CD4-positive, alpha-beta T cell treated with Interleukin-1 beta for 1 hour (primary cell): ENCODE data around the gene CHRM2.
"Not testable (repeated sequence)": the region's sequence is repeated elsewhere in the genome, so short reads cannot be mapped to it uniquely, and the experiment has no call there.

Experiments
- DNase-seq, 2 donors: peaks; one replicate each; pipeline ENCODE4 v3.0.0-alpha.2; 2020 to 2022

Gene CHRM2

DNA sequence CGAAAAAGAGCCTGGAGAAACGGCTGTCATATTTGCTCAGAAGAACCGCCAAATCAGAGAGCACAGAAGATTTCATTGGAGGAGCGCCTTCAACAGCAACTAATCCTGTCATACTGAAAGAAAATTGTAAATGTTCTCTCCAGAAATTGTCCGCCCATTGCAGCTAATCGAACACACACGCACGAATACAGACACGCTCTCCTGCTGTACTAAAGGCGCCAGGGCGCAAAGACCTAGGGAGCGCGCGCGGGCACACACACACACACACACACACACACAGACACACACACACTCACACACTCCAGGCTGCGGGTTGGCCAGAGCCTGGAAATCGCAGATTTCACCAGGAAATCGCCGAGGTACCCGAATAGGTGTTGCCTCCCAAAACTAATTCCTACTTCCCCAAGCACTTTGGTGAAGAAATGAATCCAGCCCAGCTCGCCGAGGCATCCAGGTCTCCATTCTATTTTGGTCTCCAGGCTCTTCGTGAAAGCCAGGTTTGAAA is at the start of gene CHRM2:
TSS of gene CHRM2 (plus strand) at position 157 of the 505 bp plus-strand sequence. CDS start 146,214 bp downstream, outside the sequence.
- DNase-seq = no peak

DNA sequence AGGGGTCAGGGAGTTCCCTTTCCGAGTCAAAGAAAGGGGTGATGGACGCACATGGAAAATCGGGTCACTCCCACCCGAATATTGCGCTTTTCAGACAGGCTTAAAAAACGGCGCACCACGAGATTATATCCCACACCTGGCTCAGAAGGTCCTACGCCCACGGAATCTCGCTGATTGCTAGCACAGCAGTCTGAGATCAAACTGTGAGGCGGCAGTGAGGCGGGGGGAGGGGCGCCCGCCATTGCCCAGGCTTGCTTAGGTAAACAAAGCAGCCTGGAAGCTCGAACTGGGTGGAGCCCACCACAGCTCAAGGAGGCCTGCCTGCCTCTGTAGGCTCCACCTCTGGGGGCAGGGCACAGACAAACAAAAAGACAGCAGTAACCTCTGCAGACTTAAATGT is 37.1 kb upstream of the CHRM2 start:
- not testable (repeated sequence) for DNase-seq

DNA sequence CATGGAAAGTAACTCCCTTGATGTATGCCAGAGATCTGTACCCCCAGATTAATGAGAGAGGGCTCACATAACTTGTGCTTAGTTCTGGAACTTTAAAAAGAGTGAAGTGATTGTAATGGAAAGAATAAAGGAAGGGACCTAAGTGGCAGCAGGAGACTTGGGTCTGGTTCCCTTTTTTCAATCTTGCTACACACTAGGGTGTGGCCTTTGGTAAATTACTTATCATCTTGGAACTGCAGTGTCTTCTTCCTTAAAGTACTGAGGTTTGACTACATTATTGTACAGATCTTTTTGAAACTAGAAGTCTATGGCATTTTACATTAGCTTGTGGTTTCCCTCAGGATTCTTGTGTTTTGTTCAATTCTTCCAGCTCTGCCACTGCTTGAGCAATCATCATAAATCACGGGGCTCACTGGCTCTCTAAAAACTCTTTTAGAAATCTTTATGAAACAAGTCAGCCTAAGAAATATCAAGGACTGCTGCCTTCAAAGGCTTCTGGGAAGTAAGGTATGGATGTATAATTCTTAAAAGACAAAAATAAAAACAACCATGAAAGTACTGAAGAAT is 22.5 kb upstream of the CHRM2 start:
- no peak for DNase-seq

DNA sequence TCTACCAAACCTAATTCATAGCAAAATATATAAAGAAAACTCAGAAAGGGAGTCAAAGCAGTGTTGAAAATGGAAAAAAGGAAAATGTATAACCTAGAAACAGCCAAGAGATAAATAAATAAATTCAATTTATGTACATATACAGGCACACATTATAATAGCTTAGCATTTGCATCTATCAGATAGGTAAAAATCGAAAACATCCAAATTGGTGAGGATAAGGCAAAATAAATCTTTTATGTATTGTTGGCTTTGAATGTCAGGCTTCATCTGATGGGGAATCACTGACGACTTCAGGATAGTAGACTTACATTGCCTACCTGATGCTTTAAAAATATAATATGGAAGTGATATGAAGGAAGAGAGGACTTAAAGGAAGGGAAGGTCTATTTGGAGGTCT is 20.6 kb upstream of the CHRM2 start:
- no peak for DNase-seq

DNA sequence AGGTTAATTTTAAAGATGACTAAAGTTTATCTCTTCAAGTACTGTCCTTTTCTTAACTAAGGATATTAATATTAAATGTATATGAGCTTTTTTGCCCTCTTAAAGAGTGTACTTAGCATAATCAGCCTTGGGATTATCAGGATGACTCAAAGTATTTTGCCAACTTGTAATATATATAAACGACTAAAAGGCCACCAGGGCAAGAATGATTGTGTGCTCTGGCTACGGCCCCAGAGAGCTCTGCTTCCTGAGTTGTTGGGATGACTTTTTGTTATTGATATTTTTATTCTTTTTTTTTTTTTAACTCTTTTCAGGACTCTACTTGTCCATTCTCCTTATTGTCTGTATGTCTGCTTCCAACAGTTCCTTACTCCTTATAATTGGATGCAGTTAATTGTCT is 14.8 kb upstream of the CHRM2 start:
- no peak for DNase-seq

DNA sequence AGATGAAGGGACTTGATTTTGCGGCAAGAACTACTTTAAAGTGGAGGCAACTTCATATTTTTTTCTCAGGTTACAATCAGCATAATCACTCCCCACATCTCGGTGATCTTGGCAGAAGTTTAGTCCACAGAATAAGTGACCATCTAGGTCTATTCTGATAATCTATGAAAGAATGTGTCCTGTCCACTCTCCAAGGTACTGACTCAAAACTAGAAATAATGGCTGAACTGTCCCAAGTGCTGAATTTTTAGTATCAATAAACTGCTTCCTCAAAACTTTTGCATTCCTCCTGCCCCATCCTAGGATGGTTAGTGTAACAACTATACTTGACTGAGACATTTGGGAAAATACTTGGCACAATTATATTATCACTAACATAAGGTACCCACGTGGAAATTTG is 10.9 kb upstream of the CHRM2 start:
- no peak for DNase-seq

DNA sequence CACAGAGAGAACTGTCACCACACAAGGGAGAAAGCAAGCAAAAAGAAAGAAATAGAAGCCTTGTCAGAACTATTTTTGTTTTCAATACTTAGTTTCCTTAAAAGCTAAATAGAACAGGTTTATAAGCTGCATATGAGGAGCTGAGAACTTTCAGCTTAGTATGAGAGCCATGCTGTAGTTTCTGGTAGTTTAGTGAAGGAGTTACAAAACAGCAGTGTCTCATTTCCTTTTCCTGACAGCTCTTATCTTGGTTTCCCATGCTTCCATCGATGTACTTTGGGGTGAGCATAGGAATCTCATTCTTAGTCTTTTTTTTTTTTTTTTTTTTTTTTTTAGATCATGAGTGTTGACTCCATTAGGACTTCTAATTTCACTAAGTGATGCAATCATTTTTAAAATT is 8.6 kb upstream of the CHRM2 start:
- no peak for DNase-seq

DNA sequence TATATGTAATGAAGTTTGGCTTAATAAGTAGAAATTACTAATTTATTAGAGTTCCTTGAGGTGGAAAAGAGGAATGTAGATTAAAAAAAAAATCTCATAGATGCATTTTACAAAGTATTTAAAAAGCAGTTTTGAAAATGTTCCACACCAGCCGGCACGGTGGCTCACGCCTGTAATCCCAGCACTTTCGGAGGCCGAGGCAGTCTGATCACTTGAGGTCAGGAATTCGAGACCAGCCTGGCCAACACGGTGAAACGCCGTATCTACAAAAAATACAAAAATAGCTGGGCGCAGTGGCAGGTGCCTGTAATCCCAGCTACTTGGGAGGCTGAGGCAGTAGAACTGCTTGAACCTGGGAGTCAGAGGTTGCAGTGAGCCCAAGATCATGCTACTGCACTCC is 3.2 kb upstream of the CHRM2 start:
- DNase-seq = no peak

DNA sequence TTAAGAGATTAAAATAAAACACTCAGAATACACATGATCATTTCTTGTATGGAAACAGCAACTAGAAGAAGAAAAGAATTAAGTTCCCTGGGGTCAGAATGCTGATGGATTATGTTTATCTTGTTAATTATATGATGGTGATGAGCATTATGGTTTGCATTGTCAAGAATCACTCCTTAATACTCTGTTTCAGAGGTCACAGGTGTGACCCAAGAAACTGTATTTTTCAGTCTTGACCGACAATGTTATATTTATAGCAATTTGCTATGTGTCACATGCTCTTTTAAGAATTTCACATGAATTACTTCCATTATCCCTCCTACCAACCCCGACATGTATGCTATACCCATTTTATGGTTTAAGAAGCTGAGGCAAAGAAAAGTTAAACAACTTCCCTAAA is 2.7 kb upstream of the CHRM2 start:
- no peak for DNase-seq

DNA sequence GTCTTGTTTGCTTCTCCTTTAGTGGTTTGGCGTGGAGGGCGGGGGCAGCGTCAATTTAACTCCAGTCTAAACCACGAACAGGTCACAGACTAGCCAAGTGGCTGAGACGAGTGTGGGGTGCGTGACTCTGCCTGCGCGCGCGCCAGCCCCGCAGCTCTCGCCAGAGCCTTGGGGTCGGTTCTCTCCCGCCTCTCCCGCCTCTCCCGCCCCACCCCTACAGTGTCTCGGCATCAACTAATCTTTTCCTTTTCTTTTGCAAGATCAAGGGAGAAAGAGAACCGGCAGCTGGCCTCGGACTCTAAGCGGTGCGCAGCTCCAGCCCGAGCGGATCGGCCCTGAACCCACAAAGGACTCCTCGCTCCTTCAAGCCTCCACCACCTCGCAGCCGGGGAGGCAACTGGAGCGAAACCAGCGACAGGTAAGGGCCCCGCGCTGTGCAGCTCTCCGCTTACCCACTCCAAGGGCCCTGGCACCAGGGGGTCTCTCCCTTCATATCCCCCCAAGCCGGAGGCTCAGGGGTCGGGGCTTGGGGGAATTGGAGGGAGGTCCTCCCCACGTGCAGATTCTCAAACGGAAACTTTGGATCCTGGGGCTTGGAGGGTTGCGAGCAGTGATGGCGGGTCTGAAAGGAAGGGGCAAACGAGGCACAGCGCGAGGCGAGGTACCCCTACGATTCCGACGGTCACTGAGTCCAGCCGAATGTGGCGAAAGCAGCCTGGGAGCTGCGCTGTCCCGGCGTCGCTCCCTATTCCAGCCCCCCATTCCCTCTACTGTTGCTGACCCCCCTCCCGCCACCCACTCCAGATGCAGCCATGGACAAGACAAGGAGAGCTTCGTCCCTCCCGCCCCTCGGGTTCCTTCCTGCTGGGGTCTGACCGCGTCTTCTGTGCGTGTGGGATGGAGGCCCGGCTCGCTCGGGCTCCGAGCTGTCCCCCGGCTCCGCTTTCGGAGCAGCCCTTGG is 829 bp downstream of the CHRM2 start:
- no peak for DNase-seq

DNA sequence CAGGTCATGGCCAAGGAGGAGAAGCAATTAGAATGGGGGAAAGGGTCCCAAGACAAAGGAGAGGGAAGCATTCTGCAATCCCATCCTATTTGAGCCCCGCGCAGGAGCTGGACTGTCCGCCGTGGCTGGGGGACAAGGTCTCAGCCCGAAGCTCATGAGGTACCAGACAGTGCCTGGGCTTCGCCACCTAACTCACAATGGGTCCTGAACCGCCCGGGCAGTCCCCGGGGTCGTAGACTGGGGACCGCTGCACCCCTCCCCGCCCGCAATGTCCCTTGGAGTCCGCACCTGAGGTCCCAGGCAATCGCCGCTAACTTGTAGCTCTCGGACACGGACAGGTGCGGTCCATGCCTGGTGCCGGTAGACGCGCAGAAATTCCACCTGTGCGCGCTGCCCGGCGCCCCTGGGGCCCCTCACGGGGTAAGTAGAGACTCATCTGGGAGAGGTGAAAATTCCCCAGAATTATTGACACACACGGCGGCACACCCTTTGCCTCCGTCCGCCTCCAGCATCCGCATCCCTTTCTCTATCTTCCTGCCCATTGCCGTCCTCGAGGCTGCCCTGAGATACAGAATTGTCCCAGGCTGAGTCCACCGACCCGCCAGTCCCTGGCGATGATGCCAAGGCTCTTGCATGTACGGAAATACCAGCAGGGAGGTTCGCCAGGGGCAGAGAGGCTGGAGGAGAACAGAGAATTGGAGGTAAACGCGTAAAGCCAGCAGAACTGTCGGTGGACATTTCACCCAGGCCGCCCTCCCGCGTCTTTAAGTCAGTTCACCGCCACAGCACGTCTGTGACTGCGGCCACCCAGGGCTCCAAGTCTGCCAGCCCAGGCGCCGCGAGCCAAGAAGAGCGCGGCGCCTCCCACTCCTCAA is 1.8 kb downstream of the CHRM2 start:
- DNase-seq = no peak

DNA sequence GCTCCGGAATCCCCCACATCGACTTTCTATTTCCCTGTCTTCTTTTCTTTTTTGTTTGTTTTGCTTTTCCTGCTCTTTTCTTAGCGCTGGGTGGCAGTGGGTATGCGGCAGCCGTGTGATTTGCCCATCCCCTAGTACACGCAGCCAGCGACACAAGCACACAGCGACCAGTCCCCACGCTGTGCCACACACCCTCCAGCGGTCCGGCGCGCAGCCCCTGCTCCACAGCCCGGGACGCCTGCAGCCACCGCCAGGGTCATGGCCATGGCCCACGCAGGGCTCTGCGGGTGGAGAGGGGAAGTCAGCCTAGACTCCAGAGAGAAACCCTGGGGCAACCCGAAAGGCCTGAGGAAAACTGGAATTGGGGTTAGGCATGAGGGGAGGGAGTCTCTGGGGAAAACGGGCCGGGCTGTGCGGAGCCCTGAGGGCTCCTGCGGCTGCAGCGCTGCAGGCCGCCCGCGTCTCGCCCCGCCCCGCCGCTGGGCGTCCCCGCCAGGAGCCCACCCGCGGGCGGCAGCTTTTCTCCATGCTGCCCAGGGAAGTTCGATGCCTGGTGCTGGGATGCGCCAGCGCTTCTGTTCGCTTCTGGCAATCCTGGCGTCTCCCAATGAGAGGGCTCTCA is 2.5 kb downstream of the CHRM2 start:
- DNase-seq = no peak

DNA sequence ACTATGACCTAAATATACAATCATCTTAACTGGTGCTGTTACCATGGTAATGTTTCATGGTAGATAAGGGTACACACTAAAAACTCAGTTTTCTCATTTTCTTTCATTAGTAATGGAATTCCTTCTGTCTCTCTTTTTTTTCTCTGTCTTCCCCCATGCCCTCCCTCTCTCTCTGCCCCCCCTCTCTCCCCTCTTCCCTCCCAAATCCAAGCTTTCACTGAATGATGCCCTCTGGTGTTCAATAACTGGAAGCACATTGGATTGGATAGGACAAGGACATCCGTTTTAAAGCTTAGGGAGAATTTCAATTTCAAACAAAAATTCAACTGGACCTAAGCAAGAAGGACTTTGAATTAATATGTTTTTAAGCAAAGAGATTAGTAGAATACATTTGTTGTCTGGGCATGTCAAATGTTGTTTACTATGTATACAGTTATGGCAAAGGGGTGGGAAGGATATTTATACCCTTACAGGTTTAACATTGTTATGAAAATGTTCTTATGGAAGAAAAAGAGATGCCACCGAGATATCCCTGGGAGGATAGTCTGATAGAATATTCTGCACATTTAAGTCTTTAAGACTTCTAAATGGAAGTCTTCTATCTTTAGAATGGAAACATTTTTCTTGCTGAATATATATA is 6.1 kb downstream of the CHRM2 start:
- no peak for DNase-seq

DNA sequence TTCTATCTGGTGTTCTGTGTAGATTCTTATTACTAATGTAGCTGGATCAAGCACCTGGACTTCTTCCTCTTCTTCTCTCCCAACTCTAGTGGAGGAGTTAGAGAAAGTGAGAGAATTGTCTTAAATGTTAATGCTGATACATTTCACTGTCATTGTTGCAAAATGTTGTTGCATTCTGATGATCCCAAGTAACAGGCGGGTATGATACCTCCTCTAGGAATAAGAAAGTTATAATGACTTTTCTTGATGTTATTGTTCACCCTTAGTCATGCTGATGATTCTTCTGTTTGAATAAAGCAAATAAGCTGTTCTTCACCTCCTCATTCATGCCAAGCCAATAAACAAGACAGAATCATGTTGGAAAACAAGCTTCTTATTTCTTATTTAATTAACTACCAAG is 9.1 kb downstream of the CHRM2 start:
- DNase-seq = no peak

DNA sequence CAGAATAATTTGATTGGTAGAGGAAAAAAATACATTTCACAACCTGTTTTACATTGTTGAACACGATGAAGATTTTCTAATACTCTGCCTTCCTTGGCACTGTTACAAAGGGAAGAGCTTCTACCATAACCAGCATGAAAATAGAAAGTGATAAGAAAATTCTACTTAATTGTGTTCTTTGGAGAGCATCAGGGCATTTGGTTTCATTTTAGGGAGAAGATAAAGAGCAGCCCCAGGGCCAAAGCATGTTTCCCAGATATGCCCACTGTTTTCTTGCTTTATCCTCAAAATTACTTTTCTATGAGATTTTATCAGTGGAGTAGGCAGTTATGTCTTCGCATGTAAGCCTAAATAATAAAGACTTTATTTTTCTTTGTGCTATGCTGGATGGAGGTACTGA is 9.5 kb downstream of the CHRM2 start:
- no peak for DNase-seq

DNA sequence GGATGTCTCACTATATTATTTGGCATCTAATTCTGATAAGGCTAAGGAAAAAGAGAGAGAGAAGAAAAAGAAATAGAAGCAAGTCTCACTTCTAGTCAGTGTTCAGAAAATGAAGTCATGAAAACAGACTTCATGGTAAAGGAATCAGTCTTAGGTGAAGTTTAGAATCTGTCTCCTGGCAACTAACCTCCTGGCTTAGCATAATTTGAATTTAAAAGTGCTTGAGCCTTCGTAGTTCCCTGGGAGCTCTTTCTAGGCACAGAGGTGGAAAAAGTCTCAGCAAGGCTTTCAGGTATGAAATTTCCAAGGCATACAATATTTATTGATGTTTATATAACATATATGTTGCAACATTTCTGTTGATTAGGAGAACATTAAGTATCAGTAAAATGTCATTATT is 10.4 kb downstream of the CHRM2 start:
- DNase-seq = no peak

DNA sequence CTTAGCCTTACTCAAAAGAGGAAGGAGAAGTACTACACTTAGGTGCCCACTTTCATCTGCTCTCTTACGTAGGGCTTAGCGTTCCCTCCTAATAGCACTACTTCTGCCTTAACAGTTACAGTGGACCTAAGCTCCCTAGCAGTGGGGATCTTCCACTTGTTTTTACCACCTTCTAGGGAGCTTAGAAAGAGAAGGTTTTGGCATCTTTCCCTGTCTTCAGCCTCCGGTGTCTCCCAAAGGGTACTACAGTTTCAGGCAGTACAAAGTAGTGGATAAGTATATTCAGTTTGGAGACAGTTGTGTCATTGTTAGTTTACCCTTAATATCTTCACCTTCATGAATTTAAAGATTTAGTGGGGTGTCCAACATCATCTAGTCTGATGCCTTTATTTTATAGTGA is 14.6 kb downstream of the CHRM2 start:
- no peak for DNase-seq

DNA sequence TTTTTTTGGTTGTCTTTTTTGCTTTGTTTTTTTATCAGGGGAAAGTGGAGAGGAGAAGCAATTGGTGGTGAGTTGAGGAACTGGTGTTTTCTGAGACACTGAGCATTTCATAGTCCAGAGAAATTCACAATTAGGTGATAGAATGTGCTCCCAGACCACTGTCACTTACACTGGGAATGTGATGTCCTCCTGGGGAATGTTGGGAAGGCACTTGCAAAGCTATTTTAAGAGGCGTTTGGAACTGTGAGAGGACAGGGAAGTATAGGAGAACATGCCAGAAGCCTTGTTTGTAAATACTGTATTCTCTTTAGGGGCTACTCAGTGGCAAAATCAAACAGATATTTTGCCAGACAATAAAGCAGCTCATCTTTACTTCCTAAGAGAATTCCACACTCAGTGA is 16.0 kb downstream of the CHRM2 start:
- no peak for DNase-seq

DNA sequence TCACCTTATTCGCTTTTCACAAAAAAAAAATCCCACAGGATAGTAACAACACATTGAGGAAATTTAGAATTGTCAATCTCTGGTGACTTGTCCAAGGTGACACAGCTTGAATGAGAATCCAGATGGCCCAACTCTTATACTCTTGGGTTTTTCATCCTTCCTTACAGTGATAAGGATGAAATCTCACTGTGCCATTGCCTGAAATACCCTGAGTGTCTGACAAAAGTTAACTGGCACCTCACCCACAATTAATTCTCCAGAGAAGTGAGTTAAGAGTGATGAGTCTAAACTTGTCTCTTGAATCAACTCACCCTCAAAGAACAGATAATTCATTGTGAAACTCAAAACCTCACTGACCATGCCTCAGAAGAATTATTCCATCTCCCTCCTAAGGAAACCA is 18.9 kb downstream of the CHRM2 start:
- no peak for DNase-seq

DNA sequence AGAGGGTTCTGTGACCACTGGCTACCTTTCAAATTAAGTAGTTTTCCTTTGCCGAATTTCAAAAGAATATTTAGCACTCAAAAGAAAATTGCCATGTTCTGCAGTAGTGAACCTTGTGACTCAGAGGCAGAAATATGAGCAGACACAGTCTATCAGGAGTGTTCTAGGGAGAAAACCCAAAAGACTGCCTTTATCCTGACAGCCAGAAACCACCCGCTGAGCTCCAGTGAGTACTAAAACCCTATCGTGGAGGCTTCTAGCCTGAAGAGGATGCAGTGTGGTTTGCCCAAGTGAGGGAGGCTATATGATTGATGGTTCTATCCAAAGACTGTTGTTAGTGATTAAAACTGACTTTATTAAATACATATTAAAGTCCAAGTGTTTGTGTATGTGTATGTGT is 21.9 kb downstream of the CHRM2 start:
- DNase-seq = no peak

DNA sequence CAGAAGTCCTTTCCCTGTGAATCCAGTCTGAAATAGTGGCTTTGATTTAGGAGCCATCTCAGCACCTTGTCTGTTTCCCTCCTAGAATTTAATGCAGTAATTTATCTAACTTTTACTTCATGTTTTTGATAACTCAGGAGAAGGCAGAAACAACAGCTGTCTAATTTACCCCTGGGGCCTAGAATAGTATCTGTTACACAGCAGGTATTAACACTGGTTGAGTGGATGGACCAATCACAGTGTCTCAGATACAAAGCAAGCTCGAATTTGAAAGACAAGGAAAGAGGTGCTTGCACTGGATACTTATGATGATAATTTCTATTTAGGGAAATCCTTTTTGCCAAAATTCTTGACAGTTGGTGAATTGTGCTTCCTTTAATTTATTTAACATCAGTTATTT is 23.4 kb downstream of the CHRM2 start:
- no peak for DNase-seq

DNA sequence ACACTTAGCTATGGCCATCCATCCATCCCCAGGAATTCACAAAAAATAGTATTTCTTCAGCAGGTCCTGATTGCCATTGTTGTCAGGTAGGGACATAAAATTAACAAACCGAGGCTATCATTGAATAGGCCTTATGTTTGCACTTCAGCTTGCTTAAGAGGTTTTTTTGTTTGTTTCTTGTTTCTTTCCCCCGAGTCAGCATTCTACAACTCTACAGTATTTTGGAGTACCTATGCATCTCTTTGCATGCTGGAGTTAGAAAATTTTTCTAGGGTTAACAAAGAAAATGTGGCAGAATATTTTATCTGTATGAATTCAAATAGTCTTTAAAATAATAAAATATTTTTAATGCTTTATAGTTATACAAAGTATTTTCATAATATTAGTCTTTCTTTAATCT is 26.3 kb downstream of the CHRM2 start:
- no peak for DNase-seq
